Mesendoderm (in vitro differentiated cells): Measurements from ENCODE around the gene MAP3K10.
A peak's percentile ranks its signal among the peaks of the same experiment; 100 is the strongest.

Experiments used
- DNase-seq: peaks from one replicate; pipeline ENCODE4 v3.0.0; 2013
- H2AK5ac ChIP-seq: 2 replicates; pipeline ENCODE4 v1.6.1; 2013; ENCODE audit warnings: low read length, inconsistent platforms
- H2BK120ac ChIP-seq: 2 replicates; pipeline ENCODE4 v1.6.1; 2013; ENCODE audit warnings: low read depth, mild to moderate bottlenecking, low read length, moderate library complexity, mixed read lengths
- H2BK15ac ChIP-seq: replicated peaks from 2 replicates; pipeline ENCODE4 v1.6.1; 2013; ENCODE audit warnings: low read depth, mild to moderate bottlenecking, moderate library complexity
- H2BK5ac ChIP-seq: 2 replicates; pipeline ENCODE4 v1.6.1; 2013; ENCODE audit warnings: low read length, inconsistent platforms
- H3K18ac ChIP-seq: 2 replicates; pipeline ENCODE4 v1.6.1; 2013; ENCODE audit warnings: mild to moderate bottlenecking, low read length, mixed read lengths
- H3K23ac ChIP-seq: one replicate; pipeline ENCODE4 v1.6.1; 2013; ENCODE audit warnings: low read length
- H3K27ac ChIP-seq: 2 replicates; pipeline ENCODE4 v1.5.1; 2013; ENCODE audit warnings: low read depth, mild to moderate bottlenecking, inconsistent platforms, low read length, moderate library complexity
- H3K27me3 ChIP-seq: 2 replicates; pipeline ENCODE4 v1.6.1; 2013; ENCODE audit warnings: low read length, control low read depth, mild to moderate bottlenecking, inconsistent platforms; ENCODE audit not compliant: insufficient read depth, poor library complexity
- H3K36me3 ChIP-seq: 2 replicates; pipeline ENCODE4 v1.6.1; 2013; ENCODE audit warnings: low read length, inconsistent platforms; ENCODE audit not compliant: control insufficient read depth, insufficient read depth
- H3K4ac ChIP-seq: one replicate; pipeline ENCODE4 v1.6.1; 2013; ENCODE audit warnings: low read depth, mild to moderate bottlenecking, low read length, moderate library complexity
- H3K4me1 ChIP-seq: 2 replicates; pipeline ENCODE4 v1.6.1; 2013; ENCODE audit warnings: low read depth, low read length, inconsistent platforms; ENCODE audit not compliant: control insufficient read depth
- H3K4me2 ChIP-seq: 2 replicates; pipeline ENCODE4 v1.6.1; 2013; ENCODE audit warnings: low read length
- H3K4me3 ChIP-seq: 2 replicates; pipeline ENCODE4 v1.5.1; 2013; ENCODE audit warnings: mild to moderate bottlenecking, low read length
- H3K56ac ChIP-seq: one replicate; pipeline ENCODE4 v1.6.1; 2013; ENCODE audit warnings: low read length
- H3K79me1 ChIP-seq: 2 replicates; pipeline ENCODE4 v1.6.1; 2013; ENCODE audit warnings: low read length, inconsistent platforms
- H3K79me2 ChIP-seq: 2 replicates; pipeline ENCODE4 v1.6.1; 2013; ENCODE audit warnings: mild to moderate bottlenecking, low read length; ENCODE audit not compliant: control insufficient read depth, insufficient read depth
- H3K9ac ChIP-seq: 2 replicates; pipeline ENCODE4 v1.6.1; 2013; ENCODE audit warnings: low read length, inconsistent platforms
- H4K5ac ChIP-seq: one replicate; pipeline ENCODE4 v1.6.1; 2013; ENCODE audit warnings: low read length
- H4K8ac ChIP-seq: one replicate; pipeline ENCODE4 v1.6.1; 2013; ENCODE audit warnings: low read depth, mild to moderate bottlenecking, control low read depth, low read length, moderate library complexity
- WGBS: extraction: QIAGEN DNeasy Blood & Tissue Kit; methylation state at CpG from one replicate; pipeline ENCODE4 v1.1.7; 2013; ENCODE audit warnings: low lambda C conversion rate, missing lambda C conversion rate; ENCODE audit not compliant: insufficient coverage; ENCODE audit errors: extremely low coverage; 5-methylcytosine and 5-hydroxymethylcytosine counted together

Gene MAP3K10

DNA sequence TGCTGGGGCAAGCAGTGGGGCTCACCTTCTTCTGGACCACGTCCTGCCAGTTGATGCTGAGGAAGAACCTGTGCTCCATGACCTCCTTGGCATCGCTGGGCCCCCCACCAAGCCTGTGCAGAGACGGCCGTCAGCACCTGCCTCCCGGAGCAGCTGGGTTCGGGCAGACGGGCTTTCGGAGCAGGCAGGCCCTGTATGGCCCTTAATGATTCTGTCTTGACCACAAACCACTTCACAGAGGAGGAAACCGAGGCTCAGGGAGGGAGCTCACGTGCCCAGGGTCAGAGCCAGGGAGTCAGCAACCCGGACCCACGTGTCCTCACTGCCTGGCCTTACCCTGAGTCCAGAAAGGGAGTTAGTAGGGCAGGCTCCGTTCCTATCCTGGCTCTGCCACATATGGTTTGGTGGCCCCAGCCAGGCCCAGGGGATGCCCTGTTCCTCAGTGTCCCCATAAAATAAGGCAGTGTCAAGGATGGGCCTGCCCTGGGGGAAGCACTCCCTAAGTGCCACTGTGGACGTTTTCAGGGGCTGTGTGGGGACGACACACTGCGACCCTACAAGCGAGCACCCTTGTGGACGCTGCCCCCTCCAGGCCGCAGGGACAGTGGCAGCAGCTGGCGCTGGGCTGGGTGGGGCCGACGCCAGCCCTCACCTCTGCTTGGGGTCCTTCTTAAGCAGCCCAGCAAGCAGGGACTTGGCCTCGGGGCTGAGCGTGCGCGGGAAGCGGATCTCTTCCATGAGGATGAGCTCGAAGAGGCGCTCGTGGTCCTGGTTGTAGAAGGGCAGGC is 44.2 kb downstream of the MAP3K10 start:
- no peak overlapping the region for H4K8ac ChIP-seq
- no peak overlapping the region for H3K4ac ChIP-seq
- H3K18ac ChIP-seq, result no peak overlapping the region
- H4K5ac ChIP-seq, result no peak overlapping the region
- H2AK5ac ChIP-seq, result no peak overlapping the region
- H3K23ac ChIP-seq, result no peak overlapping the region
- H3K4me3 ChIP-seq, result no peak overlapping the region
- H3K79me2 ChIP-seq, result no peaks in the 10 kb centered on the region
- no CpG with 5 or more reads among the region's 30 CpGs for WGBS
- H2BK120ac ChIP-seq, result no peak overlapping the region
- no peaks in the 10 kb centered on the region for H3K27me3 ChIP-seq
- H3K56ac ChIP-seq, result no peak overlapping the region
- H3K79me1 ChIP-seq, result no peaks in the 10 kb centered on the region
- H2BK15ac ChIP-seq, result no peak overlapping the region
- H3K9ac ChIP-seq, result no peak overlapping the region
- H3K4me2 ChIP-seq, result no peak overlapping the region
- no peak overlapping the region for H2BK5ac ChIP-seq
- peaks cover 2% of the 10 kb centered on the region for H3K36me3 ChIP-seq
- DNase-seq, result peak; percentile 14
- peaks cover 12% of the 10 kb centered on the region for H3K4me1 ChIP-seq
- no peak overlapping the region for H3K27ac ChIP-seq

DNA sequence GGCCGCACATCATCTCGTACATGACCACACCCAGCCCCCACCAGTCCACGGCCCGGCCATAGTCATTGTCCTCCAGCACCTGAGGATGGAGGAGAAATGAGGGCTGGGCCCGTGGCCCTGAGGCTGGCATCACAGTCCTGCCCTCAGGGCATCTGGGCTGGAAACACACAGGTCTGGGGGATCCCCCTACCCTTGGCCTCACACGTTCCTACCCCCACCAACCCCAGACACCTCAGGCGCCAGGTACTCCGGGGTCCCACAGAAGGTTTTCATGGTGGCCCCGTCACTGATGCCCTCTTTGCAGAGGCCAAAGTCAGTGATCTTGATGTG is 44.8 kb downstream of the MAP3K10 start:
- no peak overlapping the region for H4K5ac ChIP-seq
- H4K8ac ChIP-seq, result no peak overlapping the region
- no CpG with 5 or more reads among the region's 9 CpGs for WGBS
- H2AK5ac ChIP-seq, result no peak overlapping the region
- H2BK5ac ChIP-seq, result no peak overlapping the region
- peaks cover 2% of the 10 kb centered on the region for H3K36me3 ChIP-seq
- H3K4ac ChIP-seq, result no peak overlapping the region
- H3K27me3 ChIP-seq, result no peaks in the 10 kb centered on the region
- no peak for DNase-seq
- no peak overlapping the region for H3K56ac ChIP-seq
- no peaks in the 10 kb centered on the region for H3K79me2 ChIP-seq
- no peak overlapping the region for H3K4me2 ChIP-seq
- H3K27ac ChIP-seq, result no peak overlapping the region
- no peak overlapping the region for H2BK120ac ChIP-seq
- no peak overlapping the region for H3K18ac ChIP-seq
- no peak overlapping the region for H3K4me3 ChIP-seq
- peaks cover 12% of the 10 kb centered on the region for H3K4me1 ChIP-seq
- H3K23ac ChIP-seq, result no peak overlapping the region
- H3K9ac ChIP-seq, result no peak overlapping the region
- no peak overlapping the region for H2BK15ac ChIP-seq
- no peaks in the 10 kb centered on the region for H3K79me1 ChIP-seq

DNA sequence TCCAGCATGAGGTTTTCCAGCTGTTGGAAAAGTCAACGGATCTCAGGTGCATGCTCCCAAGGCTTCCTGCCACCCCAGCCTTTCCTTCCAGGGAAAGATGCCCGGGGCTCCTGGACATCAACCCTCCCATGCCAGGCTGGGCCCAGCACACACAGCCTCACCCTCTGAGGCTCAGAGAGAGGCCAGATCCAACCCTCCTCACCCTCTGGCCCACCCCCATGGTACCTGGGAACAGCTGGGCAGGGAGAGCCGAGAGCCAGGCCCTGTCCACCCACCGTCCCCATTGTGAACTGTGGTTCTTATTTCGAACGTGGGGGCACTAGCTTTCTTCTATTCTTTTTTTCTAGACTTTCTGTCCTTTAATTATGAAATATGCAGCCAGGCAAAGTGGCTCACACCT is 45.1 kb downstream of the MAP3K10 start:
- Histone ChIP-seq H3K18ac (no peak overlapping the region), H3K56ac (no peak overlapping the region), H3K23ac (no peak overlapping the region), H3K4me1 (peaks cover 10% of the 10 kb centered on the region), H3K79me2 (no peaks in the 10 kb centered on the region), H3K4me2 (no peak overlapping the region), H3K4ac (no peak overlapping the region), H3K9ac (no peak overlapping the region), H2AK5ac (no peak overlapping the region), H4K5ac (no peak overlapping the region), H3K27me3 (no peaks in the 10 kb centered on the region), H3K27ac (no peak overlapping the region), H4K8ac (no peak overlapping the region), H2BK15ac (no peak overlapping the region), H2BK120ac (no peak overlapping the region), H2BK5ac (no peak overlapping the region), H3K79me1 (no peaks in the 10 kb centered on the region), H3K4me3 (no peak overlapping the region), H3K36me3 (peaks cover 2% of the 10 kb centered on the region)
- no peak for DNase-seq
- no CpG with 5 or more reads among the region's 6 CpGs for WGBS

DNA sequence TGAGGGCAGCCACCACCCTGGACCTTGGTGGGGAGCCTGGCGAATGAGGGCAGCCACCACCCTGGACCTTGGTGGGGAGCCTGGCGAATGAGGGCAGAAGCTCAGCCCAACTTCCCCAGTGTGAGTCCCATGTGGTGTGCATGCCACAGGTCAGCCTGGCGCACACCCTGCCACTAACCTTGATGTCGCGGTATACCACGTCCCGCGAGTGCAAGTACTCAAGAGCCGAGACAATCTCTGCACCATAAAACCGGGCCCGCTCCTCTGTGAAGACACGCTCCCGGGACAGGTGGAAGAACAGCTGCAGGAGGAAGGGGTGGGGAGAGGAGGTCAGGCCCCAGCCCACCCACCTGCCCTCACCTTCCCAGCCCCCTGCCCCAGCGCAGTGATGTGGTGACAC is 46.6 kb downstream of the MAP3K10 start:
- Histone ChIP-seq H3K18ac (no peak overlapping the region), H3K79me2 (no peaks in the 10 kb centered on the region), H4K8ac (no peak overlapping the region), H3K4me1 (no peaks in the 10 kb centered on the region), H3K27ac (no peak overlapping the region), H2AK5ac (no peak overlapping the region), H2BK5ac (no peak overlapping the region), H2BK15ac (no peak overlapping the region), H3K4me3 (no peak overlapping the region), H3K23ac (no peak overlapping the region), H2BK120ac (no peak overlapping the region), H4K5ac (no peak overlapping the region), H3K79me1 (no peaks in the 10 kb centered on the region), H3K56ac (no peak overlapping the region), H3K36me3 (peaks cover 3% of the 10 kb centered on the region), H3K27me3 (no peaks in the 10 kb centered on the region), H3K9ac (no peak overlapping the region), H3K4ac (no peak overlapping the region), H3K4me2 (no peak overlapping the region)
- WGBS, result no CpG with 5 or more reads among the region's 14 CpGs
- DNase-seq, result no peak

DNA sequence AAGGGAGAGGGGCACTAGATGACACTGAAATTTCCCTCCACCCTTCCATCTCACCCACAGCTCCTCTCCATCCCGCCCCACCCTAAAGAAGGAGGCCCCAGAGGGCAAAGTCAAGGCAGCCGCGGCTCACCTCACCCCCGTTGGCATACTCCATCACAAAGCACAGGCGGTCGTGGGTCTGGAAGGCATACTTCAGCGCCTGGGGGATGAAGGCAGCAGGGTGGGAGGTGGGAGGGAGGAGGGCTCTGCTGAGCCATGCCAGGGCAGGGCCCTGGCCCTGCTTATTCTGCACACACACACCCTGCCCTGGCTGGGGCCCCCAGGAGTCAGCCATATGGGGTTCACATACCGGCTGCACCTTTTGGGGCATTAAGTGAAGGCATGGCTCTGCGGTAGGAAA is 47.5 kb downstream of the MAP3K10 start:
- no peak overlapping the region for H4K8ac ChIP-seq
- H3K27ac ChIP-seq, result no peak overlapping the region
- H3K18ac ChIP-seq, result no peak overlapping the region
- H2AK5ac ChIP-seq, result no peak overlapping the region
- H3K56ac ChIP-seq, result no peak overlapping the region
- no peak for DNase-seq
- peaks cover 3% of the 10 kb centered on the region for H3K36me3 ChIP-seq
- no peak overlapping the region for H3K4ac ChIP-seq
- no peaks in the 10 kb centered on the region for H3K79me1 ChIP-seq
- no peak overlapping the region for H3K23ac ChIP-seq
- no peak overlapping the region for H3K9ac ChIP-seq
- H2BK15ac ChIP-seq, result no peak overlapping the region
- WGBS, result no CpG with 5 or more reads among the region's 9 CpGs
- no peaks in the 10 kb centered on the region for H3K79me2 ChIP-seq
- H3K27me3 ChIP-seq, result no peaks in the 10 kb centered on the region
- no peak overlapping the region for H3K4me3 ChIP-seq
- H2BK5ac ChIP-seq, result no peak overlapping the region
- H3K4me1 ChIP-seq, result no peaks in the 10 kb centered on the region
- no peak overlapping the region for H4K5ac ChIP-seq
- H2BK120ac ChIP-seq, result no peak overlapping the region
- H3K4me2 ChIP-seq, result no peak overlapping the region
